HFFc6 (cell line): ENCODE data around the gene PCSK1N. TPM values are rescaled to one million over a fixed set of nuclear protein-coding genes. Genes with fewer than 3 reads are reported as not detected.
"Not testable (repeated sequence)": the region's sequence is repeated elsewhere in the genome, so short reads cannot be mapped to it uniquely, and the experiment has no call there.

Experiments used
- DNase-seq: peaks from one replicate; pipeline ENCODE4 v3.0.0-alpha.2; 2018
- H3K27ac Mint-ChIP-seq: 2 replicates; pipeline ENCODE4 v1.8.0; 2020; ENCODE audit warnings: mild to moderate bottlenecking, mixed read lengths
- H3K27me3 Mint-ChIP-seq: 2 replicates; pipeline ENCODE4 v1.8.0; 2021; ENCODE audit warnings: mild to moderate bottlenecking, moderate library complexity, mixed read lengths; ENCODE audit not compliant: insufficient read depth
- H3K36me3 Mint-ChIP-seq: 2 replicates; pipeline ENCODE4 v1.8.0; 2021; ENCODE audit warnings: low read depth, mixed read lengths
- H3K4me1 Mint-ChIP-seq: 2 replicates; pipeline ENCODE4 v1.8.0; 2020; ENCODE audit warnings: low read depth, mixed read lengths
- H3K4me3 Mint-ChIP-seq: 2 replicates; pipeline ENCODE4 v1.8.0; 2020; ENCODE audit warnings: mild to moderate bottlenecking, moderate library complexity, mixed read lengths
- H3K9me3 Mint-ChIP-seq: 2 replicates; pipeline ENCODE4 v1.8.0; 2020; ENCODE audit warnings: mild to moderate bottlenecking, mixed read lengths
- CTCF ChIP-seq: fragments of 200-600 bp; sonication (generic); IDR thresholded peaks from 2 replicates; pipeline ENCODE4 v1.5.0; 2021; ENCODE audit warnings: antibody characterized with exemption, mild to moderate bottlenecking
- total RNA-seq, 6 experiments: library from RNA; stranded (reverse); fragmentation: NEBNext Ultra II Directional; extraction: Animal tissue kit (Norgen Biotek cat#: 25700); gene quantifications; 2 replicates in 1 of 6; 3 replicates in 5 of 6; pipeline ENCODE4 v1.2.3, GENCODE V29; 2021

The PCSK1N gene
- total RNA-seq, 6 experiments from 2014 or later = not detected

GRCh38 chrX:48824066-48824465 lies 11.3 kb downstream of the PCSK1N start:
- peaks cover 5% of the 10 kb centered on the region; the same call in 1 of the 2 replicates for H3K36me3 Mint-ChIP-seq
- H3K9me3 Mint-ChIP-seq = no peaks in the 10 kb centered on the region
- no peaks in the 10 kb centered on the region for H3K4me1 Mint-ChIP-seq
- no peak overlapping the region for H3K4me3 Mint-ChIP-seq
- TF ChIP-seq CTCF = no peak
- no peak for DNase-seq
- H3K27me3 Mint-ChIP-seq = no peaks in the 10 kb centered on the region; the same call in 1 of the 2 replicates
- no peak overlapping the region for H3K27ac Mint-ChIP-seq

- Mint-ChIP-seq H3K36me3 (peaks cover 5% of the 10 kb centered on the region; the same call in 1 of the 2 replicates), H3K4me1 (no peaks in the 10 kb centered on the region), H3K27me3 (no peaks in the 10 kb centered on the region; the same call in 1 of the 2 replicates), H3K9me3 (no peaks in the 10 kb centered on the region), H3K27ac (no peak overlapping the region), H3K4me3 (no peak overlapping the region)
- no peak for DNase-seq
- TF ChIP-seq CTCF = no peak
These were observed 12.4 kb downstream of the PCSK1N start for GRCh38 chrX:48823053-48823452.

GRCh38 chrX:48819394-48819793 lies 16.0 kb downstream of the PCSK1N start:
- H3K36me3 Mint-ChIP-seq, H3K4me3 Mint-ChIP-seq, H3K27ac Mint-ChIP-seq, H3K27me3 Mint-ChIP-seq, DNase-seq, H3K4me1 Mint-ChIP-seq, H3K9me3 Mint-ChIP-seq: not testable (repeated sequence)

- peaks cover 5% of the 10 kb centered on the region; the same call in 1 of the 2 replicates for H3K36me3 Mint-ChIP-seq
- TF ChIP-seq CTCF = no peak
- no peaks in the 10 kb centered on the region for H3K27me3 Mint-ChIP-seq
- no peak overlapping the region for H3K27ac Mint-ChIP-seq
- no peaks in the 10 kb centered on the region for H3K9me3 Mint-ChIP-seq
- no peaks in the 10 kb centered on the region for H3K4me1 Mint-ChIP-seq
- DNase-seq = no peak
- no peak overlapping the region for H3K4me3 Mint-ChIP-seq
These were observed 16.5 kb downstream of the PCSK1N start for GRCh38 chrX:48818866-48819265.

GRCh38 chrX:48818098-48818497 lies 17.3 kb downstream of the PCSK1N start:
- Mint-ChIP-seq H3K27me3 (no peaks in the 10 kb centered on the region), H3K4me3 (no peak overlapping the region), H3K9me3 (no peaks in the 10 kb centered on the region), H3K36me3 (peaks cover 5% of the 10 kb centered on the region; the same call in 1 of the 2 replicates), H3K4me1 (no peaks in the 10 kb centered on the region), H3K27ac (no peak overlapping the region)
- TF ChIP-seq CTCF = no peak
- no peak for DNase-seq

- Mint-ChIP-seq H3K36me3 (peaks cover 5% of the 10 kb centered on the region; the same call in 1 of the 2 replicates), H3K27ac (no peak overlapping the region), H3K9me3 (no peaks in the 10 kb centered on the region), H3K4me1 (no peaks in the 10 kb centered on the region), H3K4me3 (no peak overlapping the region), H3K27me3 (no peaks in the 10 kb centered on the region)
- TF ChIP-seq CTCF = no peak
- DNase-seq = no peak
These were observed 19.2 kb downstream of the PCSK1N start for GRCh38 chrX:48816014-48816810.
